ENCODE measurements around the gene CBX4.

Gene CBX4

GRCh38 chr17:79826841-79827578 is 12.2 kb downstream of the CBX4 start:
- Histone ChIP-seq H3K27me3 (ENCODE audit: insufficient read depth, low read depth, severe bottlenecking) (no peaks in the 10 kb centered on the region), H3K4me3 (ENCODE audit: low read depth, low read length) (no peak overlapping the region), H3K27ac (no peak overlapping the region), H3K36me3 (0 out of 2 replicates have a peak, but pooled peaks cover 4% of the 10 kb centered on the region), H3K9me3 (ENCODE audit: severe bottlenecking) (no peaks in the 10 kb centered on the region)
- no peak for TF ChIP-seq CTCF (IDR thresholded peaks at IDR 0.05; ENCODE audit: low read depth, low read length)
- DNase-seq, result no peak

GRCh38 chr17:79826204-79826680 is 13.0 kb downstream of the CBX4 start:
- H3K9me3 ChIP-seq (ENCODE audit: severe bottlenecking), result no peaks in the 10 kb centered on the region
- H3K4me3 ChIP-seq (ENCODE audit: low read depth, low read length), result no peak overlapping the region
- H3K27me3 ChIP-seq (ENCODE audit: insufficient read depth, low read depth, severe bottlenecking), result no peaks in the 10 kb centered on the region
- TF ChIP-seq CTCF (IDR thresholded peaks at IDR 0.05; ENCODE audit: low read depth, low read length), result no peak
- H3K36me3 ChIP-seq, result 0 out of 2 replicates have a peak, but pooled peaks cover 4% of the 10 kb centered on the region
- H3K27ac ChIP-seq, result no peak overlapping the region
- DNase-seq, result no peak

- no peak for DNase-seq
Measured at GRCh38 chr17:79825580-79825921, 13.7 kb downstream of the CBX4 start.

GRCh38 chr17:79824893-79825579 is 14.2 kb downstream of the CBX4 start:
- Histone ChIP-seq H3K4me3 (ENCODE audit: low read depth, low read length) (no peak overlapping the region), H3K27ac (no peak overlapping the region), H3K27me3 (ENCODE audit: insufficient read depth, low read depth, severe bottlenecking) (no peaks in the 10 kb centered on the region), H3K36me3 (0 out of 2 replicates have a peak, but pooled peaks cover 4% of the 10 kb centered on the region), H3K9me3 (ENCODE audit: severe bottlenecking) (no peaks in the 10 kb centered on the region)
- no peak for TF ChIP-seq CTCF (IDR thresholded peaks at IDR 0.05; ENCODE audit: low read depth, low read length)
- DNase-seq, result no peak

More at GRCh38 chr17:79825580-79825921, 13.7 kb downstream of the CBX4 start:
- Histone ChIP-seq H3K27me3 (ENCODE audit: insufficient read depth, low read depth, severe bottlenecking) (no peaks in the 10 kb centered on the region), H3K9me3 (ENCODE audit: severe bottlenecking) (no peaks in the 10 kb centered on the region), H3K4me3 (ENCODE audit: low read depth, low read length) (no peak overlapping the region), H3K27ac (no peak overlapping the region), H3K36me3 (0 out of 2 replicates have a peak, but pooled peaks cover 4% of the 10 kb centered on the region)
- TF ChIP-seq CTCF (IDR thresholded peaks at IDR 0.05; ENCODE audit: low read depth, low read length), result no peak

- H3K36me3 ChIP-seq, result 0 out of 2 replicates have a peak, but pooled peaks cover 4% of the 10 kb centered on the region
- no peak for TF ChIP-seq CTCF (IDR thresholded peaks at IDR 0.05; ENCODE audit: low read depth, low read length)
- no peak overlapping the region for H3K27ac ChIP-seq
- no peaks in the 10 kb centered on the region for H3K9me3 ChIP-seq (ENCODE audit: severe bottlenecking)
- DNase-seq, result no peak
- H3K4me3 ChIP-seq (ENCODE audit: low read depth, low read length), result no peak overlapping the region
- H3K27me3 ChIP-seq (ENCODE audit: insufficient read depth, low read depth, severe bottlenecking), result no peaks in the 10 kb centered on the region
Measured at GRCh38 chr17:79824234-79824633, 15.0 kb downstream of the CBX4 start.

Measured in WERI-Rb-1 (cell line).